Uterus (tissue), 4 donors: Measurements from ENCODE around the gene TLCD1. TPM values are rescaled to one million over a fixed set of nuclear protein-coding genes. Genes with fewer than 3 reads are reported as not detected.

Source experiments
- DNase-seq, 2 donors: peaks; one replicate each; pipeline ENCODE4 v3.0.0-alpha.2; 2019 to 2020
- H3K27ac ChIP-seq, 2 donors: fragments of 200-600 bp; sonication (generic); 1 replicate in 1 of 2; 2 replicates in 1 of 2; pipeline ENCODE4 v1.5.1; 2016 to 2018
- H3K27me3 ChIP-seq, 2 donors: fragments of 200-600 bp; sonication (generic); one replicate each; pipeline ENCODE4 v1.5.1; 2018 to 2019; ENCODE audit warnings: control low read depth in 1 of 2
- H3K36me3 ChIP-seq, 2 donors: fragments of 200-600 bp; sonication (generic); one replicate each; pipeline ENCODE4 v1.5.1; 2019; ENCODE audit warnings: control low read depth in 1 of 2
- H3K4me1 ChIP-seq, 2 donors: fragments of 200-600 bp; sonication (generic); one replicate each; pipeline ENCODE4 v1.5.1; 2018 to 2019; ENCODE audit warnings: control low read depth in 1 of 2
- H3K4me3 ChIP-seq, 2 donors: fragments of 200-600 bp; sonication (generic); 1 replicate in 1 of 2; 2 replicates in 1 of 2; pipeline ENCODE4 v1.5.1; 2018 to 2019; ENCODE audit warnings: mild to moderate bottlenecking in 1 of 2
- H3K9me3 ChIP-seq, 2 donors: fragments of 200-600 bp; sonication (generic); one replicate each; pipeline ENCODE4 v1.5.1; 2019; ENCODE audit warnings: control low read depth in 1 of 2
- CTCF ChIP-seq, 4 experiments: fragments of 200-600 bp in 2 of 4; fragments of 450-650 bp in 2 of 4; sonication (generic) in 2 of 4; IDR thresholded peaks; one replicate each; pipeline ENCODE4 v1.5.1; 2016 to 2019; ENCODE audit warnings: antibody characterized with exemption in 4 of 4, mild to moderate bottlenecking in 2 of 4, moderate library complexity in 1 of 4
- POLR2A ChIP-seq, 2 donors: fragments of 450-650 bp; IDR thresholded peaks; one replicate each; pipeline ENCODE4 v1.6.1; 2016; ENCODE audit warnings: antibody characterized with exemption in 2 of 2, mild to moderate bottlenecking in 1 of 2, moderate library complexity in 1 of 2
- intact Hi-C: fragments of 100-400 bp; cut with DNase I; formaldehyde crosslinking; loops from one replicate; pipeline ENCODE4 v1.15.1; 2023; ENCODE audit warnings: low total_unique reads
- total RNA-seq, 4 donors: library from RNA; depleted of rRNA in 3 of 4; stranded (reverse); fragments of >200 nt in 3 of 4; gene quantifications; one replicate each; pipeline versions ENCODE4 v1.1.0 to v1.2.4, GENCODE V29; 2014 to 2023
- donor health status: DM: yes; HTN: yes; CAD: no.

Gene TLCD1
- total RNA-seq, 4 donors from 2014 or later: 1.3 to 1.4 TPM; not detected in 2

GRCh38 chr17:28733346-28733745, 7.3 kb upstream of the TLCD1 start:
- no peak overlapping the region for H3K4me3 ChIP-seq
- H3K27ac ChIP-seq: no peak overlapping the region
- no peaks in the 10 kb centered on the region for H3K27me3 ChIP-seq
- no peaks in the 10 kb centered on the region for H3K36me3 ChIP-seq
- H3K4me1 ChIP-seq: no peaks in the 10 kb centered on the region
- no peak for DNase-seq
- intact Hi-C loops: no loop called here
- no peaks in the 10 kb centered on the region for H3K9me3 ChIP-seq
- TF ChIP-seq CTCF (IDR thresholded peaks at IDR 0.05) (no peak), POLR2A (IDR thresholded peaks at IDR 0.05) (no peak)

- Histone ChIP-seq H3K36me3 (no peaks in the 10 kb centered on the region), H3K9me3 (no peaks in the 10 kb centered on the region), H3K4me1 (peaks cover 2 to 10% of the 10 kb centered on the region in 2 donors), H3K27ac (no peak overlapping the region), H3K27me3 (no peaks in the 10 kb centered on the region), H3K4me3 (no peak overlapping the region)
- no peak for TF ChIP-seq POLR2A (IDR thresholded peaks at IDR 0.05)
- TF ChIP-seq CTCF (IDR thresholded peaks at IDR 0.05): no peak
- no peak for DNase-seq
- intact Hi-C loops: no loop called here
Observed at GRCh38 chr17:28729950-28730330, 3.9 kb upstream of the TLCD1 start.

- peak within 1 kb of the TSS; percentile 96 to 100 for H3K27ac ChIP-seq
- no peaks in the 10 kb centered on the region for H3K36me3 ChIP-seq
- intact Hi-C loops: no loop called here
- no peaks in the 10 kb centered on the region for H3K9me3 ChIP-seq
- H3K4me3 ChIP-seq: peak within 1 kb of the TSS; percentile 73 to 95
- TF ChIP-seq POLR2A (IDR thresholded peaks at IDR 0.05) (peak; percentile 60 to 81), CTCF (IDR thresholded peaks at IDR 0.05) (peak in 1 of 4 experiments; percentile 20)
- peaks cover 2 to 10% of the 10 kb centered on the region in 2 donors for H3K4me1 ChIP-seq
- DNase-seq: peak; percentile 97
- no peaks in the 10 kb centered on the region for H3K27me3 ChIP-seq
Observed at GRCh38 chr17:28728364-28729200, 2.5 kb upstream of the TLCD1 start, which contains the start of gene NEK8. NEK8 (plus strand) TSS chr17:28728788; CDS start chr17:28728814, 26 bp downstream.

- Histone ChIP-seq H3K9me3 (no peaks in the 10 kb centered on the region), H3K27ac (peak overlapping the region; percentile 96 to 100), H3K36me3 (no peaks in the 10 kb centered on the region), H3K4me1 (peaks cover 2 to 15% of the 10 kb centered on the region in 2 donors), H3K4me3 (peak overlapping the region; percentile 73 to 95), H3K27me3 (no peaks in the 10 kb centered on the region)
- intact Hi-C loops: no loop called here
- DNase-seq: peak; percentile 92 to 95
- peak in 1 of 2 donors; percentile 30 for TF ChIP-seq POLR2A (IDR thresholded peaks at IDR 0.05)
- peak; percentile 99 to 100 (median 100) for TF ChIP-seq CTCF (IDR thresholded peaks at IDR 0.05)
Observed at GRCh38 chr17:28726627-28727491, 826 bp upstream of the TLCD1 start.
